GM13977 (cell line): Measurements from ENCODE around the gene ARF5.
"Not testable (repeated sequence)": the region's sequence is repeated elsewhere in the genome, so short reads cannot be mapped to it uniquely, and the experiment has no call there.

Source experiments
- DNase-seq: peaks from one replicate; pipeline ENCODE4 v3.0.0; 2012; ENCODE audit warnings: low spot score
- CTCF ChIP-seq: IDR thresholded peaks from 2 replicates; pipeline ENCODE4 v1.5.1; 2012; ENCODE audit warnings: mild to moderate bottlenecking, control low read depth; ENCODE audit not compliant: insufficient read depth; ENCODE audit errors: extremely low read depth, missing control alignments
- in situ Hi-C: fragments of 300-500 bp; cut with MboI; formaldehyde crosslinking; loops from one replicate; pipeline ENCODE4 v1.12.0; 2022; ENCODE audit warnings: low sequenced_read_pairs, low pct_unique_long_range_greater_than_20kb, mixed read lengths, inconsistent platforms; ENCODE audit not compliant: unreplicated experiment

The ARF5 gene

GRCh38 chr7:127588019-127588696 is at the start of gene ARF5:
Gene ARF5 (plus strand): TSS chr7:127588411. CDS start chr7:127588499, 88 bp downstream.
- in situ Hi-C loops = no loop called here
- DNase-seq = peak; percentile 98
- no peak for TF ChIP-seq CTCF

- in situ Hi-C loops = no loop called here
- DNase-seq = no peak
- TF ChIP-seq CTCF = no peak
Measured at GRCh38 chr7:127539116-127539515, 49.1 kb upstream of the ARF5 start.

GRCh38 chr7:127540461-127540860 is 47.8 kb upstream of the ARF5 start:
- in situ Hi-C loops, DNase-seq: not testable (repeated sequence)

- no peak for TF ChIP-seq CTCF
- in situ Hi-C loops = no loop called here
- no peak for DNase-seq
Measured at GRCh38 chr7:127541548-127541947, 46.7 kb upstream of the ARF5 start.

- in situ Hi-C loops = no loop called here
- DNase-seq = no peak
- no peak for TF ChIP-seq CTCF
Measured at GRCh38 chr7:127546313-127546712, 41.9 kb upstream of the ARF5 start.

GRCh38 chr7:127550247-127550646 is 38.0 kb upstream of the ARF5 start:
- DNase-seq = no peak
- no peak for TF ChIP-seq CTCF
- in situ Hi-C loops = no loop called here

GRCh38 chr7:127551941-127552340 is 36.3 kb upstream of the ARF5 start:
- in situ Hi-C loops = no loop called here
- no peak for DNase-seq
- no peak for TF ChIP-seq CTCF
